GM18508 (cell line): ENCODE data around the gene TSFM.
A peak's percentile ranks its signal among the peaks of the same experiment; 100 is the strongest.

Experiments used
- ATAC-seq: cut with Tn5 transposase; IDR thresholded peaks from one replicate; pipeline ENCODE4 v1.9.1; 2021; ENCODE audit warnings: moderate number of reproducible peaks; ENCODE audit not compliant: insufficient read depth, unreplicated experiment

The TSFM gene

GRCh38 chr12:57745485-57745881, 37.1 kb upstream of the TSFM start:
- no peak for ATAC-seq

- ATAC-seq: no peak
Measured at GRCh38 chr12:57746025-57746424, 36.6 kb upstream of the TSFM start.

DNA sequence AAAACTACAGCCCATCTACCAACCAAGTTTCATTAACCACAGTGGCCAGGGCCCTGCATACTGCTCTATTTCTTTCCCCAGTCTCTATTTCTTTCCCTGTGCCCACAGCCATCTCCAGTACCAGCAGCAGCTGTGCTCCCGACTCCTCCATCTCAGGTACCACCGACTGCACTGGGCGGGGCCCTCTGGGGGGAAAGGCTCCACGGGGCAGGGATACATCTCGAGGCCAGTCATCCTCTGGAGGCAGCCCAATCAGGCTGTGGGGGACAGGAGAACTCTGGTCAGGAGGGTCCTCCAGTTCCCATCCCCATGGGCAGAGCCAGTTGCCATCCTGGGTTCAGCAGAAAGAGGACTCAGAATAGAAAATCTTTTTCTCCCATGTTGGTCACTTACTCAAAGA, 33.5 kb upstream of the TSFM start:
- ATAC-seq: no peak

DNA sequence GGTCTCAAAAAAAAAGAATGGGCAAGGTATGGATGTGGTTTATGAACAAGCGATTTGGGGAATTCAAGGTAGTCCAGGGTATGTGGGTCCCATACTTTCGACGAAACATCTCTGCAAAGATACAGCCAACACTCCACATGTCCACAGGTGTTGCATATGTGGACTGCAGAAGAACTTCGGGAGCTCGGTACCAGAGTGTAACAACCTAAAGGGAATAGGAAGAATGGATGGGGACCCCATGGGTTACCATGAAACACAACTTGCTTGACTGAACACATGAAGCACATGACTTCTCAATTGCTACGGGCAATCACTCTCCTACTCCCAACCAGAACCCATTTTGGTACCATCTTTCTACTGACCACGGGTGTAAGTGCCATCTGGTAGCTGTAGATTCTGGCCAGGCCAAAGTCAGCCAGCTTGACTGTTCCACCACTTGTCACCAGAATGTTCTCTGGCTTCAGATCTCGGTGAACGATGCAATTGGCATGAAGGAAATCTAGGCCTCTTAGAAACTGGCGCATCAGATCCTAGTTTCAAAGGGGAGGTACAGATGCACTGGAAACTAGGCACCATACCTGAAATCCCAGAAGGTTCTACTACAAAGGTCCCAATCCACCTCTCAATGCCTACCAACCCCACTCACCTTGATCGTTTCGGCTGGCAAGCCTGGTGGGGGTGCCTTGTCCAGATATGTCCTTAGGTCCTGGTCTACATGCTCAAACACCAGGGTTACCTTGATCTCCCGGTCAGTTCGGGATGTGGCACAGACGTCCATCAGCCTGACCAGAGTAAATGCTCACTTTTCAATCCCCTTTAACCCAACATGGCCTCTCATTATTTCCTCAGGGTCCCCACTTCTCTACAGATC, 31.8 kb upstream of the TSFM start:
- ATAC-seq: no peak

- no peak for ATAC-seq
Measured at GRCh38 chr12:57751432-57751787, 31.2 kb upstream of the TSFM start.

DNA sequence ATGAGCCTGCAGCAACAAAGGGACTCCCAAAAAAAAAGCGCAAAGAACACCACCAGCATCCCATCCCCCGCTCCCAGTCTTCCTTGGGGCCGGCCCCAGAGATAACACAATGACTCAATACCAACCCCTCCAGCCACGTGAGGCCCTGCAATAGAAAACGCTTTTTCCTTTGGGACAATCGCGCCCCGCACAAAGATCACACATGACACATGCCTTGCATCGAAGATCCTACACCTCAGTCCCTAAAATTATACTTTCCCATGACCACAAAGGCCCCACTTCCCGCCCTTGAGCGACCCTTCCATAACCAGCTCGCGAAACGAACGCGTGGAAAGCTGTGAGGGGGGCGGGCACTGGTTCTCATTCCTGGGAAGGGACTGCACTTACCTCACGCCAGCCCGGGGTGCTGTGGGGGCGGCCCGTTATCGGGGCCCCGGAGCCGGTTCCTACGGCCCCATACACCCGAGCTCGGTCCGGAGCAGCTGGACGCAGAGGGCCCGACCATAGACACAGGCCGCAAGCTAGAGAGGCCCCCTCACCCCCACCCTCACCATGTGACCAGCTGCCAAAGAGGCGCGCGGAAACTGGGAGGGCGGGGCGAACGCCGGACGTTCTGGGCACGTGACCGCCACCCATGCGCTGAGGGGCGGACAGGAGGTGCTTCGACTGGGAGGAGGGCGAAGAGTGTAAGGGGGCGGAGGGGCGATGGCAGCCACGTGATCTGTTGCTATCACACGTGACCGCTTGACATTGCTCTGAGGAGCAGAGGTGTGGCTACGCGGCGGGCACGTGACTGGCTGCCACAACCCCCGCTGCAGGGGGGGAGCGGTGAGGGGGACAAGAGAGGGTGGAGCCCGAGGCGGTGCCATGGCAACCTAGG, 30.6 kb upstream of the TSFM start, which contains the start of gene CDK4:
Gene CDK4, minus strand, starts transcription at position 523 of the 880 bp plus-strand sequence. CDS start 593 bp downstream, outside the sequence.
- peak; percentile 48 for ATAC-seq

DNA sequence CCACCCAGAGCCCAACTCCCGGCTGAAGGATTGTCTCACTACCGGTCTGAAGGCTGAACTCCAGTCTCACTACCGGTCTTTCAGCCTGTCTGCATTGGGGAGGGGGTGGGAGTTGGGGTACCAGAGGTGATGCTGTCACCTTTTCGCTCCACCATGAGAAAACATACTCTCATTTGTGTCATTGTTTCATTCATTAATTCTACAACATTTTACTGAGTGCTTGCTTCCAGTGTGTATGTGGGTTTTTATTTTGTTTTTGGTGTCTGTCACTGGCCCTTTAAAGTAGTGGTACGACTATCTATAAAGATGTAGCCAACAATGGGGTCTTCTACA, 30.0 kb upstream of the TSFM start:
- no peak for ATAC-seq

DNA sequence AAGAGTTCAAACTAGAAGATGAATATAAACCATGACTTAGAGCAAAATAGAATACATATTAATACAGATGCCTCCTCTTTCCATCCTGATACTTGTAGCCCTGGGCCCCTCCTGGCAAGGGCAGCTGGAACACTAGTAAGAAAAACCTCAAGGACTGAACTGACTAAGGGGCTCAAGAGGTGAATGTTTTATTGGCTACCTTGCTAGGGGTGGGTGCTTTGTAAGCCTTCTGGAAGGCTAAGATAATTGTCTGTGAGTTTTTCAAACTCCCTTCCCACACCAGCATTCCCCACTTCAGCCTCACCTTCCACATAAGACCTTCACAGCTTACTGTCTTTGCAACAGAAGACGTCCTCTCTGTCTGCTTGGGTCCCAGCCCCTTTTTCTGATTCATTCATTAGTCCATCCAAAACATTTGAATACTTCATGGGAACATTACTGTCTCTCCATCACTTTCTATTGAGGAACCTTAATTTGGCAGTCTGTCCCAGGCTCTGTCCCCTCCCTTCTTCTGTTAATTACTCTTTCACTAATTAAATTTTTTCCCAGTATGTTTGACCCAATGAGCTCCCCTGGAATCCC, 28.7 kb upstream of the TSFM start:
- no peak for ATAC-seq

DNA sequence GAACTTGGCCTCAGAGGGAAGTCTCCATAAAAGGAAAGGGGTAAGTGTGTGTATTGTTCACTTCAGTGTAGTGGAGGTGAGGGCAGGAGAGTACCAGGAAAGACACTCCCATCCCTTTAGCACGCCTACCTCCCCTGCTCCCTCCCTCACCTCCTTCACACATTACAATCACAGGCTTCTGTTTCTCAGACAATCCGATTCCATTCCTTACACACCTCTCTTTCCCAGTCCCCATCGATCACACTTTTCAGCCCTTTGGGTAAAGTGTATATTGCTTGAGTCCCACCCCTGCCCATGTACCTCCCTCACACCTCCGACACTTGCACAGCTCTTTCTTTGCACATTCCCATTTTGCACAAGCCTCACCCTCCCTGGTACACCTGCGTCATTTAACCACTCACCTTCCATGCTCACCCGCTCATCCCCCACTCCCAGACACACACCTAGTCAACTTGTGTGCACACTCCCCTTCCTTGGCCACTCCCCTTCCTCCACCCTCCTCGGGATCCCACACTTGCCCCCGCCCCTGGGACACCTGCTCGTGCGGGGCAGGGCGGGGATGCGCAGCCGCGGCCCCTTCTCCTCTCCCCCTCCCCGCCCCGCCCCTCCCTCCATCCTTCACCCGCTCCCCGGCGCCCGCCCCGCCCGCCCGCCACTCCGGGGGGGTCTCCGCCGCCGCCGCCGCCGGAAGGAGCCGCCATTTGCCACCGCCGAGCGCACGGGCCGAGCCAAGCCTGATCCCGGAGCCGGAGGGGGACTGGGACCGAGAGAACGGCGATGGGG, 28.0 kb upstream of the TSFM start, which contains the start of gene MARCHF9:
Gene MARCHF9, plus strand, starts transcription at position 693 of the 783 bp plus-strand sequence. CDS start 426 bp downstream, outside the sequence.
- no peak for ATAC-seq

GRCh38 chr12:57755194-57755453, 27.5 kb upstream of the TSFM start:
- no peak for ATAC-seq

DNA sequence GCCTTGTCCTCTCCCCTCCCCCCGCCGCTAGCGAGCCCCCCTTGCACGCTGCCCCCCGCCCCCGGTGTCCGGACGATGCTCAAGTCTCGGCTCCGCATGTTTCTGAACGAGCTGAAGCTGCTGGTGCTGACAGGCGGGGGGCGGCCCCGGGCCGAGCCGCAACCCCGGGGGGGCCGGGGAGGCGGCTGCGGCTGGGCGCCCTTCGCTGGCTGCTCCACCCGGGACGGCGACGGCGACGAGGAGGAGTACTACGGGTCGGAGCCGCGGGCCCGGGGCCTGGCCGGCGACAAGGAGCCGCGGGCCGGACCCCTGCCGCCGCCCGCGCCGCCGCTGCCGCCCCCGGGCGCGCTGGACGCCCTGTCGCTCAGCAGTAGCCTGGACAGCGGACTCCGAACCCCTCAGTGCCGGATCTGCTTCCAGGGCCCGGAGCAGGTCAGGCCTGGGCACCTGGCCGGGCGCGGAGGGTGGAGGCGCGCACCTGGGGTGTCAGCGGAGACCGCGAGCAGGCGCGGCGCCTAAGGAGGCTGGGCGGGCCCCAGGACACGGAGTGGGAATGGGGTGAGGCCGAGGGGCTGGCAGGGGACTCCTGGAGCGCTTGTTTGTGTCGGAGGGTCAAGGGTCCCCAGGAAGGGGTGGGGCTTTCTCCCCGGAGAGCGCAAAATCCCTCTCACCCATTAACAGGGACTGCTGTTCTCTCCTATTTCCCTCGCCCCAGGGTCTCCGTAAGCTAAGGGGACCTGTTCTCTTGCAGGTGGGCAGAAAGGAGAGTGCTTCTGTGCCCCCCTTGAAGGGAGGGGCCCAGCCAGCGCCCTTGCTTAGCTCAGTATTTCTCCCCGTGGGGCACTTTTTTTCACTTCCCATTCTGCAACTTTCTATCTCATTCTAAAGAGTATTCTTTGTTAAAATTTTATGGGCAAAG, 26.9 kb upstream of the TSFM start:
- ATAC-seq: no peak

DNA sequence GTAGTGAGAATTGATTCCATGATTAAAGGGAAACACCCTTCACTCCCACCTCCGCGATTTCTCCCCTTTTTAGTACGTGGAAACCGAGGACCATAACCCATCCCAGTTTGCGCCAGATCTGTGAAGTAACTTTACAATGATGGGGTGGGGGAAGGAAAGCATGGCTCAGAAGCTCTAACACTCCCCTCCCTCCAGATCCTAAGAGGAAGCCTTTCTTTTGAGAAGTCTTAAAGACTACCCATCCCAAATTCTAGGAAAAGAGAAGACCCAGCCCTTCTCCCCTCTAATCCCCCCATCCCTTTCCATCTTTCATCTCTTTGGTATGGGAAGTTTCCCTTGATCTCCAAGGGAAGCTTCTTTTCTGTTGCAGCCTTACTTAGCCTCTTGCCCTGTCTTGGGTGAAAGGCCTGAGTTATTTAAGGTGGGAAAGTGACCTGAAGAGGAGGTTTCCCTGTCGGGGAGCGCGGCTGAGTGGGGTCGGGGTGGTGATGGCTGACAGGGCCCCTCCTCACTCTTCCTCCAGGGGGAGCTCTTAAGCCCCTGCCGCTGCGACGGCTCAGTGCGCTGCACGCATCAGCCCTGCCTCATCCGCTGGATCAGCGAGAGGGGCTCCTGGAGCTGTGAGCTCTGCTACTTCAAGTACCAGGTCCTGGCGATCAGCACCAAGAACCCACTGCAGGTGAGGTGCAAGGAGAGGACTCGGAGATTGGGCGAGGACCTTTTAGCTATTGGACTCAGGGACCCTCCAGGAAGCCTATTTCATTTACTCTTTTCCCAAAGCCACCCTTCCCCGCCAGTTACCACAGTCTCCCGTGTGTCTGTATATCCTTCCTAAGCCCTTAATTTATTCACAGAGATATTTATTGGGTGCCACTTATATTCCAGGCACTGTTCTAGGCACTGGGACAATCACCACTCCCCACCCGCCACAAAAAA, 25.9 kb upstream of the TSFM start:
- no peak for ATAC-seq

- no peak for ATAC-seq
Measured at GRCh38 chr12:57757771-57758170, 24.8 kb upstream of the TSFM start.

DNA sequence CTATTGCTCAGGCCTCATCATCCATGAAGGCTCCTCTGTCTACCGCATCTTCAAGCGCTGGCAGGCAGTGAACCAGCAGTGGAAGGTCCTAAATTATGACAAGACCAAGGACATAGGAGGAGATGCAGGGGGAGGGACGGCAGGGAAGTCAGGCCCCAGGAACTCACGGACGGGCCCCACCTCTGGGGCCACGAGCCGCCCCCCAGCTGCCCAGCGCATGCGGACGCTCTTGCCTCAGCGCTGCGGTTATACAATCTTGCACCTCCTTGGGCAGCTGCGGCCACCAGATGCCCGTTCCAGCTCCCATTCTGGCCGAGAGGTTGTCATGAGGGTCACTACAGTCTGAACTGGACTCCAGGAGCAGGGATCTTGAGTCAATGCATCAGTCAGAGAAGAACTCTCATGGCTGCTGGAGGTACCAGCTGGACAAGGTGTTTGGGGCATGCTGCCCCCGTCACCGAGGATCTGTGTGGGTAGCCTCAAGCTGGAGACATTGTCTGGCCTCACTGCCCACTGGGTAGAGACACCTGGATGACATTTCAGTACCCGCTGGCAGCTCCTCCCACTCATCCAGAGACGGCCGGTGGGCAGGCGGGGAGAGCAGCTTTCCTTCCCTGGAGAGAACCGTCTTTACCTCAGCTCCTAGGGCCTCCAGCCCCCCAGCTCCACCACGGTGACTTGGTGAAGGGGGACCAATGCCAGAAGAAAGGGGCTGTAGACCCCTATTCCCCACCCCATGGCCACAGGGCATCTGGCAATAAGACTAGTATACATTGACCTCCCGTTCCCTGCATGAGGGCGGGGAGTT, 23.8 kb upstream of the TSFM start:
- ATAC-seq: no peak

GRCh38 chr12:57759360-57759980, 23.1 kb upstream of the TSFM start:
- no peak for ATAC-seq

DNA sequence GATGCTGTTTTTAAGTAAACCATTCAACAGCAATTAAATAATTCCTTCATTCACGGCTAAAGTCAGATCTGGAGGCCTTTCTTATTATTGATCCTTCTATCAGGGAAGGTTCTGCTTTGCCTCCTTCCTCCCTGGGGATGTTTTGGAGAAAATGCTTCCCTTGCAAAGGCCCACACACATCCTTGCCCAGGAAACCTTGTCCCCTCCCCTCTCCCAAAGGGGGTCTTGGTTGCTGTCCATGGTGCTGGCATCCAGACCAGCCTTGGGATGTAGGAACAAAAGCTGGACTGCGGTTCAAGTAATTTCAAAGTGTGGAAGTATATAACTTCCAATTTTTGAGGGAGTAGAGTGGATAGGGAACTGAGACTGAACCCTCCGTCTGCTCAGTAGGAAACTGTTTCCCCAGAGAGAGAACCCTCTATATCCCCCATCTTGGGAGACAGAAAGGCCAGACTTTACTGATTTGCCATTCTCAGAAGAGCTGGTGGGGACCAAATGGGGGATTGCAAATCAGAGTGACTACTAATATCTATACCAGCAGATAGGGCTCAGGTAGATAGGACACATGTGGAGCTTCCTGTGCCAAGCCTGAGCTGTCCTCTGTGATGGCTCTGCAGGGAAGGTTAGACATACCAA, 22.1 kb upstream of the TSFM start:
- ATAC-seq: no peak
